GM23338 (cell line): ENCODE results near the gene RNF157. TPM values are rescaled to one million over a fixed set of nuclear protein-coding genes. Genes with fewer than 3 reads are reported as not detected.

Experiments
- ATAC-seq: fragments of 200-7000 bp; cut with Tn5 transposase; 3 replicates; pipeline ENCODE4 v1.9.1; 2020
- DNase-seq: peaks from one replicate; pipeline ENCODE4 v3.0.0-alpha.2; 2015; ENCODE audit warnings: low spot score
- H2AFZ ChIP-seq: fragments of 200-600 bp; sonication (generic); 2 replicates; pipeline ENCODE4 v1.8.0; 2016; ENCODE audit warnings: antibody characterized with exemption, mild to moderate bottlenecking, moderate library complexity
- H3F3A ChIP-seq: fragments of 200-600 bp; sonication (generic); replicated peaks from 2 replicates; pipeline ENCODE4 v1.8.0; 2017; ENCODE audit warnings: antibody characterized with exemption, mixed run types, low read depth
- H3K27ac ChIP-seq: fragments of 200-600 bp; sonication (generic); 2 replicates; pipeline ENCODE4 v1.6.1; 2016; ENCODE audit warnings: low read depth
- H3K27me3 ChIP-seq: fragments of 200-600 bp; sonication (generic); 2 replicates; pipeline ENCODE4 v1.8.0; 2016; ENCODE audit warnings: mild to moderate bottlenecking, mixed run types, moderate library complexity; ENCODE audit not compliant: insufficient read depth
- H3K36me3 ChIP-seq: fragments of 200-600 bp; sonication (generic); 2 replicates; pipeline ENCODE4 v1.8.0; 2016; ENCODE audit warnings: mild to moderate bottlenecking; ENCODE audit not compliant: insufficient read depth
- H3K4me1 ChIP-seq: fragments of 200-600 bp; sonication (generic); 2 replicates; pipeline ENCODE4 v1.8.0; 2016; ENCODE audit warnings: mild to moderate bottlenecking, moderate library complexity; ENCODE audit not compliant: insufficient read depth
- H3K4me2 ChIP-seq: fragments of 200-600 bp; sonication (generic); 2 replicates; pipeline ENCODE4 v1.7.1; 2017; ENCODE audit warnings: mixed run types
- H3K4me3 ChIP-seq: fragments of 200-600 bp; sonication (generic); 2 replicates; pipeline ENCODE4 v1.6.1; 2016; ENCODE audit warnings: mixed run types
- H3K79me2 ChIP-seq: fragments of 200-600 bp; sonication (generic); replicated peaks from 2 replicates; pipeline ENCODE4 v1.8.0; 2017; ENCODE audit warnings: mild to moderate bottlenecking; ENCODE audit not compliant: insufficient read depth
- H3K9me2 ChIP-seq: fragments of 200-600 bp; sonication (generic); 2 replicates; pipeline ENCODE4 v1.8.0; 2017; ENCODE audit not compliant: insufficient read depth
- H4K20me1 ChIP-seq: fragments of 200-600 bp; sonication (generic); replicated peaks from 2 replicates; pipeline ENCODE4 v1.8.0; 2017; ENCODE audit warnings: mild to moderate bottlenecking; ENCODE audit not compliant: insufficient read depth
- H3K27ac Mint-ChIP-seq: 2 replicates; pipeline ENCODE4 v1.8.0; 2020; ENCODE audit warnings: inconsistent platforms, mild to moderate bottlenecking, moderate library complexity, mixed read lengths
- H3K27me3 Mint-ChIP-seq: 3 replicates; pipeline ENCODE4 v1.8.0; 2022; ENCODE audit warnings: low read depth, mild to moderate bottlenecking, moderate library complexity, mixed read lengths, inconsistent platforms; ENCODE audit not compliant: insufficient read depth, poor library complexity
- H3K36me3 Mint-ChIP-seq: 3 replicates; pipeline ENCODE4 v1.8.0; 2021; ENCODE audit warnings: low read depth, mild to moderate bottlenecking, inconsistent platforms, moderate library complexity, mixed read lengths
- H3K4me1 Mint-ChIP-seq: 3 replicates; pipeline ENCODE4 v1.8.0; 2020; ENCODE audit warnings: mild to moderate bottlenecking, inconsistent platforms, mixed read lengths
- H3K4me3 Mint-ChIP-seq: 3 replicates; pipeline ENCODE4 v1.8.0; 2021; ENCODE audit warnings: moderate library complexity, mild to moderate bottlenecking, inconsistent platforms, mixed read lengths
- H3K9me3 Mint-ChIP-seq: 3 replicates; pipeline ENCODE4 v1.8.0; 2020; ENCODE audit warnings: moderate library complexity, mild to moderate bottlenecking, inconsistent platforms, mixed read lengths
- CREB1 ChIP-seq: fragments of 250-450 bp; sonication (Bioruptor Pico); IDR thresholded peaks from 2 replicates; pipeline ENCODE4 v1.5.0; 2020; ENCODE audit warnings: low read depth, mild to moderate bottlenecking, moderate library complexity
- CTCF ChIP-seq, 2 experiments: fragments of 200-600 bp in 1 of 2; sonication (generic) in 1 of 2; conservative IDR thresholded peaks; 2 replicates each; pipeline versions ENCODE4 v1.5.1 to v1.6.1; 2016 to 2017; ENCODE audit warnings: antibody characterized with exemption in 2 of 2, low read depth in 2 of 2, mild to moderate bottlenecking in 2 of 2, moderate library complexity in 1 of 2
- ETS1 ChIP-seq: IDR thresholded peaks from 2 replicates; pipeline ENCODE4 v1.6.1; 2016; ENCODE audit warnings: antibody characterized with exemption
- EZH2 ChIP-seq: fragments of 200-600 bp; sonication (generic); IDR thresholded peaks from one replicate; pipeline ENCODE4 v1.8.0; 2017; ENCODE audit warnings: antibody characterized with exemption, mild to moderate bottlenecking, low read depth; ENCODE audit not compliant: unreplicated experiment
- EZH2phosphoT487 ChIP-seq: fragments of 200-600 bp; sonication (generic); IDR thresholded peaks from one replicate; pipeline ENCODE4 v1.8.1; 2018; ENCODE audit warnings: antibody characterized with exemption; ENCODE audit not compliant: unreplicated experiment
- JUNB ChIP-seq: IDR thresholded peaks from one replicate; pipeline ENCODE4 v1.6.1; 2016; ENCODE audit warnings: antibody characterized with exemption; ENCODE audit not compliant: unreplicated experiment
- NANOG ChIP-seq: IDR thresholded peaks from 2 replicates; pipeline ENCODE4 v1.6.1; 2016; ENCODE audit warnings: antibody characterized with exemption, borderline replicate concordance
- POLR2AphosphoS5 ChIP-seq: IDR thresholded peaks from 2 replicates; pipeline ENCODE4 v1.6.1; 2016; ENCODE audit warnings: antibody characterized with exemption, low read depth
- REST ChIP-seq: IDR thresholded peaks from one replicate; pipeline ENCODE4 v1.6.1; 2018; ENCODE audit warnings: antibody characterized with exemption; ENCODE audit not compliant: unreplicated experiment
- STAT1 ChIP-seq: IDR thresholded peaks from one replicate; pipeline ENCODE4 v1.6.1; 2016; ENCODE audit warnings: antibody characterized with exemption; ENCODE audit not compliant: unreplicated experiment
- ZNF114 ChIP-seq: fragments of 250-450 bp; sonication (Bioruptor Pico); IDR thresholded peaks from 2 replicates; pipeline ENCODE4 v1.5.0; 2020; ENCODE audit warnings: mild to moderate bottlenecking, moderate library complexity
- ZNF331 ChIP-seq: fragments of 250-450 bp; sonication (Bioruptor Pico); IDR thresholded peaks from 2 replicates; pipeline ENCODE4 v1.5.0; 2020; ENCODE audit warnings: low read depth, mild to moderate bottlenecking, moderate library complexity
- ZNF462 ChIP-seq: fragments of 250-450 bp; sonication (Bioruptor Pico); IDR thresholded peaks from 2 replicates; pipeline ENCODE4 v1.5.0; 2020; ENCODE audit warnings: mild to moderate bottlenecking, moderate library complexity
- polyA plus RNA-seq: library from polyadenylated mRNA; unstranded; fragments of >200 nt; fragmentation: Nextera tagmentation; extraction: Ambion mirVana; gene quantifications from 2 replicates; pipeline ENCODE4 v1.2.1, GENCODE V29; 2016
- total RNA-seq: library from RNA; depleted of rRNA; stranded (reverse); fragments of >200 nt; shearing (Covaris generic); gene quantifications from 2 replicates; pipeline ENCODE4 v1.2.3, GENCODE V29; 2014

RNF157 gene
- total and polyA plus RNA-seq, 2 experiments from 2014 or later, result 7.8 to 11.7 TPM

GRCh38 chr17:76097716-76098295, 142.5 kb downstream of the RNF157 start:
- ATAC-seq (no peak), DNase-seq (no peak)
- Histone ChIP-seq H3K27me3 (no peaks in the 10 kb centered on the region), H3K36me3 (peaks cover 26% of the 10 kb centered on the region), H3K4me3 (no peak overlapping the region), H3K79me2 (peaks cover 14% of the 10 kb centered on the region), H4K20me1 (no peaks in the 10 kb centered on the region; the same call in none of the 2 replicates), H3F3A (0 out of 2 replicates have a peak, but pooled peaks cover 7% of the 10 kb centered on the region), H3K27ac (no peak overlapping the region), H3K4me2 (no peak overlapping the region), H3K4me1 (0 out of 2 replicates have a peak, but pooled peaks cover 3% of the 10 kb centered on the region), H3K9me2 (no peaks in the 10 kb centered on the region), H2AFZ (no peak overlapping the region)
- Mint-ChIP-seq H3K27ac (no peak overlapping the region), H3K4me1 (peaks cover 3% of the 10 kb centered on the region; the same call in 1 of the 3 replicates), H3K36me3 (peaks cover 81% of the 10 kb centered on the region), H3K27me3 (no peaks in the 10 kb centered on the region), H3K9me3 (no peaks in the 10 kb centered on the region), H3K4me3 (no peak overlapping the region)
- TF ChIP-seq STAT1, result no peak
- TF ChIP-seq REST, result no peak
- no peak for TF ChIP-seq ZNF331 (CRISPR knock-in tag)
- no peak for TF ChIP-seq ETS1
- TF ChIP-seq EZH2phosphoT487, result no peak
- TF ChIP-seq EZH2, result no peak
- no peak for TF ChIP-seq CREB1 (CRISPR knock-in tag)
- no peak for TF ChIP-seq ZNF114 (CRISPR knock-in tag)
- TF ChIP-seq NANOG, result no peak
- no peak for TF ChIP-seq CTCF (conservative IDR thresholded peaks at IDR 0.05; ENCODE audit: low read depth in 2 of 2)
- TF ChIP-seq ZNF462 (CRISPR knock-in tag), result no peak
- no peak for TF ChIP-seq JUNB
- TF ChIP-seq POLR2AphosphoS5, result no peak
